HG03565 (cell line): ENCODE measurements around the gene CTNNA1.
"Not testable (repeated sequence)": the region's sequence is repeated elsewhere in the genome, so short reads cannot be mapped to it uniquely, and the experiment has no call there.

ENCODE experiments used
- ATAC-seq: cut with Tn5 transposase; IDR thresholded peaks from one replicate; pipeline ENCODE4 v1.9.1; 2021; ENCODE audit warnings: mild to moderate bottlenecking, moderate library complexity; ENCODE audit not compliant: unreplicated experiment

CTNNA1 gene

GRCh38 chr5:138807182-138807581 lies 54.0 kb downstream of the CTNNA1 start:
- no peak for ATAC-seq

- no peak for ATAC-seq
These were observed 56.2 kb downstream of the CTNNA1 start for GRCh38 chr5:138809391-138809790.

GRCh38 chr5:138810861-138811260 lies 57.6 kb downstream of the CTNNA1 start:
- ATAC-seq = not testable (repeated sequence)

GRCh38 chr5:138815529-138815928 lies 62.3 kb downstream of the CTNNA1 start:
- ATAC-seq = no peak

- ATAC-seq = no peak
These were observed 64.0 kb downstream of the CTNNA1 start for GRCh38 chr5:138817241-138817640.

GRCh38 chr5:138819081-138819480 lies 65.9 kb downstream of the CTNNA1 start:
- no peak for ATAC-seq

- no peak for ATAC-seq
These were observed 67.5 kb downstream of the CTNNA1 start for GRCh38 chr5:138820695-138821094.

- ATAC-seq = no peak
These were observed 71.3 kb downstream of the CTNNA1 start for GRCh38 chr5:138824516-138824915.

- no peak for ATAC-seq
These were observed 72.0 kb downstream of the CTNNA1 start for GRCh38 chr5:138824924-138825863.

- ATAC-seq = no peak
These were observed 75.3 kb downstream of the CTNNA1 start for GRCh38 chr5:138828556-138828955.

- no peak for ATAC-seq
These were observed 76.1 kb downstream of the CTNNA1 start for GRCh38 chr5:138829341-138829740.

GRCh38 chr5:138831703-138832102 lies 78.5 kb downstream of the CTNNA1 start:
- no peak for ATAC-seq

- no peak for ATAC-seq
These were observed 79.0 kb downstream of the CTNNA1 start for GRCh38 chr5:138832218-138832617.

GRCh38 chr5:138833080-138833479 lies 79.9 kb downstream of the CTNNA1 start:
- no peak for ATAC-seq

- ATAC-seq = no peak
These were observed 80.7 kb downstream of the CTNNA1 start for GRCh38 chr5:138833726-138834480.

GRCh38 chr5:138834853-138835252 lies 81.6 kb downstream of the CTNNA1 start:
- not testable (repeated sequence) for ATAC-seq

- no peak for ATAC-seq
These were observed 83.9 kb downstream of the CTNNA1 start for GRCh38 chr5:138837160-138837559.

- no peak for ATAC-seq
These were observed 86.9 kb downstream of the CTNNA1 start for GRCh38 chr5:138840103-138840502.

- ATAC-seq = no peak
These were observed 88.3 kb downstream of the CTNNA1 start for GRCh38 chr5:138841531-138841930.

GRCh38 chr5:138843316-138844124 lies 90.3 kb downstream of the CTNNA1 start:
- ATAC-seq = no peak

GRCh38 chr5:138844125-138844461 lies 90.9 kb downstream of the CTNNA1 start:
- no peak for ATAC-seq
